ENCODE data around the gene LRIG3.

DNA sequence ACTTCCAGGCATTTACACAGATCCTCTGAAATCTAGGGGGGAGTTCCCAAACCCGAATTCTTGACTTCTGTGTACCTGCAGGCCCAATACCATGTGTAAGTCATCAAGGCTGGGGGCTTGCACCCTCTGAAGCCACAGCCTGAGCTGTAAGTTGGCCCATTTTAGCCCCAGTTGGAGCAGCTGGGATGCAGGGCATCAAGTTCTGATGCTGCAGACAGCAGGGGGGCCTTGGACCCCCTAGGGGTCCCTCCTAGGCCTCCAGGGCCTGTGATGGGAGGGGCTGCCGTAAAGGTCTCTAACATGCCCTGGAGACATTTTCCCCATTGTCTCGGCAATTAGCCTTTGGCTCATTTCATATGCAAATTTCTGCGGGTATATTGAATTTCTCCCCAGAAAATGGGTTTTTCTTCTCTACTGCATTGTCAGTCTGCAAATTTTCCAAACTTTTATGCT, 59.5 kb downstream of the LRIG3 start:
- TF ChIP-seq CTCF (IDR thresholded peaks at IDR 0.05) (no peak), POLR2A (IDR thresholded peaks at IDR 0.05) (no peak), EP300 (IDR thresholded peaks at IDR 0.05; ENCODE audit: low read depth) (no peak)

All from transverse colon (tissue), 3 donors.